NK-92 (cell line): ENCODE results near the gene ACYP2.
"Not testable (repeated sequence)": the region's sequence is repeated elsewhere in the genome, so short reads cannot be mapped to it uniquely, and the experiment has no call there.

Experiments used
- DNase-seq: peaks from one replicate; lab custom pipeline; 2025; ENCODE audit not compliant: unreplicated experiment; lab: John Stamatoyannopoulos, UW

The ACYP2 gene

DNA sequence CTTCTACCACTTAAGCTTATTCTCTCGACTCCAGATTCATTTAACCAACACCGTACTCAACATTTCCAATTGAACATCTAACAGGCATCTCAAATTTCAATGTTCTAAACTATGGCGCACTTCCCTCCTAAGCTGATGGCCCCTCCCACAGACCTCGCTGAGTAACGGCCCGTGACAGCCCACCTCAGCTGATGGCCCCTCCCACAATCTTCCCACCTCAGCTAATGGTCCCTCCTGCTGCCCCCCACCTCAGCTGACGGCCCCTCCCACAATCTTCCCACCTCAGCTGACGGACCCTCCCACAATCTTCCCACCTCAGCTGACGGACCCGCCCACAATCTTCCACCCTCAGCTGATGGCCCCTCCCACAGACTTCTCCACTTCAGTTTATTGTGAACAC lies 197.7 kb downstream of the ACYP2 start:
- DNase-seq, result no peak

DNA sequence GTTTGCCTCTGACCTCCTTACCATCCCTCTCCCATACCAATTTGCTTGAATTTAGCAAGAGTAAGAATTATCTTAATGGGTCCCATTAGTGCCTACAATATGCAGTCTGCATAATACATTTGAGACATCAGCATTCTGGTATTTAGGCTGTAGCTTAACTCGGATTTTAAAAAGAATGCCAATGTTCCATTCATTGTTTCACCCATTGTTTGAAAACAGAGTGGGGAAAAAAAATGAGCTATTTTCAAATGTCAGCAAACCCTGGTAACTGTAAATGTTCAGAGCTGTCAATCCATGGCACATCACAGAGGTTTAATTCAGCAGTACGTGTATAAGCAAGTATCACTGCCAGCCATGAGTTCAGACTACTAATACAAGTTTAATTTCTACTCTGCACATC lies 202.6 kb downstream of the ACYP2 start:
- no peak for DNase-seq

DNA sequence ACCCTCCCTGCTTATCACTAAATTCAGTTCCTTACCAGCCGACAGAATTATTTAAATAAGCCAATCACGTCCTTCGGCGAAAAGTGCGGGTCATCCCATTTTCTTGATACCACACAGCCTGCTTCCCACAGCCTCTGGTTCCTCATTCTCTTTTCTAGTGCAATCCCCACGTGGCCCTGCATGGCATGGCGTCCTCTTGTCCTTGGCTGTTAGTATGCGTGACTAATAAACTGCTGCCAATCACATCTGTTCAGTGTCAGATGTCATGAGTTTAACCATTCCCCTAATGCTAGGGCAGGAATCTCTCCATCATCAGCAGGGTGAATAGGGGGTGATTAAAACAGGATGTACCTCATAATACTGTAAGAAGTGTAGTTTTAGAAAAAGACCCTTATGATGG lies 203.4 kb downstream of the ACYP2 start:
- no peak for DNase-seq

DNA sequence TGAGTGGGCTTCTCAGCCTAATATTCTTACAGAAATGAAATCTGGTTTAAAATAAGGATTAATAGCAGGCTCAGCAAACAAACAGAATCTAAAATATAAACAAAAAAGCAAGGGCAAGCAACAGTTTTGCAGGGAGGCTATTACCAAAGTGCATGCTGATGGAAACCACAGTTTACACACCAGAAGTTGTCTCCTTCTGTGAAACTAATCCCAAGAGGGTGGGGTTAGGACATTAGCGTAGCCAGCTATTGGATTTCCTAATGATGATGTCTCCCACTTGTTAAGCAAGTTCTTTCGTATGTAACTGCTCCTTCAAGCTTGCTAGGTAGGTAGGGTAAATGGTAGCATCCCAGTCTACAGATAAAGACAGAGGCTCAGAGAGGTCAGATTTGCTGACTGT lies 205.6 kb downstream of the ACYP2 start:
- no peak for DNase-seq

DNA sequence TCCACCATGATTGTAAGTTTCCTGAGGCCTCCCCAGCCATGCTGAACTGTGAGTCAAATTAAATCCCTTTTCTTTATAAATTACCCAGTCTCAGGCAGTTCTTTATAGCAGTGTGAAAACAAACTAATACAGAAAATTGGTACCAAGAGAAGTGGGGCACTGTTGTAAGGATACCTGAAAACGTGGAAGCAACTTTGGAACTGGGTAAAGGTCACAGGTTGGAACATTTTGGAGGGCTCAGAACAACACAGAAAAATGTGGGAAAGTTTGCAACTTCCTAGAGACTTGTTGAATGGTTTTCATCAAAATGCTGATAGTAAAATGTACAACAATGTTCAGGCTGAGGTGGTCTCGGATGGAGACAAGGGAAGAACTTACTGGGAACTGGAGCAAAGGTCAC lies 209.1 kb downstream of the ACYP2 start:
- not testable (repeated sequence) for DNase-seq

DNA sequence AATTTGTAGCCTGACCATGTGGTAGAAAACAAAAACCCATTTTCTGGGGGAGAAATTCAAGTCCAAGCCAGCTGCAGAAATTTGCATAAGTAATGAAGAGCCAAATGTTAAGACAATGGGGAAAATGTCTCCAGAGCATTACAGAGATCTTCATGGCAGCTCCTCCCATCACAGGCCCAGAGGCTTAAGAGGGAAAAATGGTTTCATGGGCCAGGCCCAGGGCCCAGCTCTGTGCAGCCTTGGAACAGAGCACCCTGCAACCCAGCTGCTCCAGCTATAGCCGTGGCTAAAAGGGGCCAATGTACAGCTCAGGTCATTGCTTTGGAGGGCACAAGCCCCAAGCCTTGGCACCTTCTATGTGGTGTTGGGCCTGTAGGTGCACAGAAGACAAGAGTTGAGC lies 209.7 kb downstream of the ACYP2 start:
- DNase-seq, result no peak

DNA sequence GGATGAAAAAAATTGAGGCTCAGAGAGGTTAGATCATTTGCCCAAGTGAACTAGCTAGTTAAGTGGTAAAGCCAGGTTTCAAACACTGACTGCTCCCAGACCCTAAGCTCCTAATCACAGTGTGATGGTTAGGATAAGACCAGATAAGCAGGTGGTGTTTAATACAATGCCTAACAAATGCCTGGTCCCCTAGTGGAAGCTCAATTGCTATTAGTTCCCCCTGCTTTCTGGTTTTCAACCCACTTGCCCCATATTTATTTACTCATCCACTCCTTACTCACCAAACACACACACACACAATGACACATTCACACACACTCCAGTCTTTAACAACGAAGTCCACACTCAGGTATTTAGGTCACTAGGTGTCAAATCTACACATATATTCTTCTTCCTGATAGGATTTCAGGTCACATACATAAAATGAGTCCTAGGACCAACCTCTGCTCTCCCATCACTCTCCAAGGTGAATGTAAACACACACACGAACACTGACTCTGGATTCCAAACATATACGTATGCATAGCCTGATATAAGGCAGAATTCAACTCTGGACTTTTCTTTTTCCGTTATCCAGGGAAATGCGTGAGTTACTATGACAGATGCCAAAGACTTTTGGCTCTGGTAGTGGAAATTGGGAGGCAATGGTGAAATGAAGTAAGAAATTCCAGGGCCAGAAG lies 214.2 kb downstream of the ACYP2 start:
- no peak for DNase-seq

DNA sequence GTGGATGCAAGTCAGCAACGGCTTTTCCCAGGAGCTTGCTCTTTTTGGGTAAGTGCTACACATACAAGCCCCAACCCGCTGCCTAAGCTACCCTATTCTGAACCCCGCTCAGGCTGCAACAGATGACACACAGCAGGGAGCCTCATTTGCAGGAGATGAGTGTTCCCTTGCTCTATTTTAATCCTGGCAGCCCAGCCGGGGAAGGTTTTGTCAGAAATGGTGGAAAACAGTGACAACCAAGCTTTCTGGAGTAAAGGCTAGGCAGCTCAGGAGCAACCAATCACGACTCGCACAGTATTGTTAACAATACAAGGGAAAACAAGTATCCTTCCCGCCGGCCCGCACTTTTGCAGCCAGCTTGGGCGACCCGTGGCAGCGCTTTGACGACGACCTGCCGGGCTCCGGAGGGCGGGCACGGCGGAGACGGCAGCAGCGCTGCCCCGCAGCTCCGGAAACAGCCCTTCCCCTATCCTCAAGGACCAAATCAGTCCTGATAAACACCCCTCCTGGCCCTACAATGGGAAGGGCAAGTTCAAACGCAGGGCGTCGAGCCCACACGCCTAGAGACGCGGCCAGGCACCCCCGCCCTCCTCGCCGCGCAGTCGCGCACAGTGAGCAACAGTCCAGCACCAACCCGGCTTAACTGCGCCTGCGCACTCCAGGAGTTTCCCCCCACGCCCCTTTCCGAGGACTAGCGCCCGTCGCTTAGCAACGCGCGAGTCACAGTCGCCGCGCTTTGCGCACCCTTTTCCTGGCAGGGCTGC lies 214.9 kb downstream of the ACYP2 start:
- DNase-seq, result peak; percentile 9

DNA sequence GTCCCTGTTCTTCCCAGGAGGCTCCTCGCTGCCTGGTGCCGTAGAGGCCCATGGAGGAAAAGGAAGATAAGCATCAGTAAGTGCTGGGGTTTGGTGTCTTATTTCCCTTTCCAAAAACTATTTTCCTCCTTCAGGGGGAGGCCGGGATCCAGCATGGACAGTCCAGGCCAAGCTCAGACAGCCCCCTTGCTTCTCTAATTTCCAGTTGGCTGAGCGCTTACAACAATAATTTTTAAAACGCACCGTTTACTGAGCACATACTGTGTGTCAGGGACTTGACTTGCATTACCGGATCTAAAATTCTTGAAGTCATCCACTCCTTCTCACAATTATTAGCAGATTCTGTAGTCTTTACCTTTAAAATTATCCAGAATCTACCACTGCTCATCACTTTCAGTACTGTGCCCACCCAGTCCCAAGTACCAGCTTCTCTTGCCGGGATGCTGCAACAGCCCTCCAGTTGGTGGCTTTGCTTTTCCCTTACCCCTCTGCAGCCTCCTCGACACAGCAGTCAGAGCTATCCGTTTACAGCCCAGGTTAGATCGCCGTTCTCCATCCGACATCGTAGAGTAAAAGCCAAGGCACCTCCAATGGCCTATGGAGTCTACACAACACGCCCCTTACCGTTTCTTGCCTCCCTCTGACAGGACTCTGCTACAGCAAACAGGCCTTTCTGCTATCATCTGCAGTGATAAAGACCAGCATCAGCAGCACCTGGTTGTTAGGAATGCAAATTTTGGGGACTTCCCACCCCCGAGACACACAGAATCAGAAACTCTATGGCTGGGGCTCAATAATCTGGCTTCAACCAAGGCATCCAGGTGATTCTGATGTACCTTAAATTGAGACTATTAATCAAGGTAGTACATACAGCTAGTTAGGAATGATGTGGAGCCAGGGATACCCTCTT lies 215.8 kb downstream of the ACYP2 start:
- no peak for DNase-seq

DNA sequence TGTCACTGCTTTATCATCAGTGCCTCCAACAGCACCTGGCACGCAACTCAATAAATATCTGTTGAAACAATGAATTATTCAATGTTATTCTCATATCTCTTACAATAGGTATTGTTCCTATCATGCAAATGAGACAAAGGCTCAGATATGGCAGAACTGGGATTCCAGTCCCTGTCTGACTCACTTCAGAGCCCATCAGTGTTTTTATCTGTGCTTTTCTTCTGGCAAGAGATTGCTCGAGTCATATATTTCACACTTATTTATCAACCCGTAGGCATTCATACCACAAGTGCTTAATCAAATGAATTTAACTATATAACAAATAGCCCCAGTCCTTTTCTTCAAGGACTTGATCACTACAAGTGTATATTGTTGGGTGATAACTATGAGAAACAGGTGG lies 217.0 kb downstream of the ACYP2 start:
- DNase-seq, result no peak

DNA sequence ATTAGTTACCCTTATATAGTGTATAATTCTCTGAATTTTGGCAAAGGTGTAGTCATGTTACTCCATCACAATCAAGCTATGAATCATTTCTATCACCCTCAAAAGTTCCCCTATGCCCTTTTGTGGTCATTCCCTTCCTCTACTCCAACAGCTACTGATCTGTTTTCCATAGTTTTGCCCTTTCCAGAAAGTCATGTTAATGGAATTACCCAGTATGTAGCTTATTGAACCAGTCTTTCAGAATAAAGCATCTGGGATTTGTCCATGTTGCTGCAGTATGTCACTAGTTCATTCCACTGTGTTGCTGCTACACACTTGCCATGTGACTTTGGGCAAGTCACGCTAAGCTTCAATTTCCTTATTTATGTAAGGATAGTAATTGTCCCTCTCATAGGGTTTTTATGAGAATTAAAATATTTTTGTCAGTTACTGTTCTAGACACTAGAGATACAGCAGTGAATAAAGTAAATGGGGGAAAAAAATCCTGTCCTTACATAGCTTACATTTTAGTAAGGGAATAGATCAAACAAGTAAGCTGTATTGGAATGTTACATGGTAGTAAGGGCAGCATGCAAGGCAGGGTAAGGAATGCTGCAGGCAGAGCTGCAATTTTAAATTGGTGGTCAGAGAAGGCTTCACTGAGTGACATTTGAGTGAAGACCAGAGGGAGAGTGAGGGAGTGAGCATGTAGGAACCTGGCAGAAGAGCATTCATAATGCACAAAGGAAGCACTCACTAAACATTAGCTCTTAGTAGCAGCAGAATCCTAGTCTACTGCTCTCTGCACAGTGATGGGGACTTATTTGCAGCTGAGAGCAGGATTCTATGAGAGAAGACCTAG lies 220.9 kb downstream of the ACYP2 start:
- no peak for DNase-seq

DNA sequence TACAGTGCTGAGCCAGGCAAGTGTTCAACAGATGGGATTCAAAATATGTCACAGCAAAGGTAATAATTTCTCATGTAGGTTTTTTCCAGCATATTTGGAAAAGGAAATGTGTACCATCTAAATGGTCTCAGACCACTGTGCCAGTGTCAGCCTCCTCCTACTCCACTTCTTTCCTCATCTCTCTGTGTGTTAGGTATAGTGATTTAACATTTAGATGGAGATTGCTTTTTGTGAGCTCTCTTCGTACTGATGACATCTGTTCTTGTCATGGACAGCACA lies 221.5 kb downstream of the ACYP2 start:
- DNase-seq, result no peak

DNA sequence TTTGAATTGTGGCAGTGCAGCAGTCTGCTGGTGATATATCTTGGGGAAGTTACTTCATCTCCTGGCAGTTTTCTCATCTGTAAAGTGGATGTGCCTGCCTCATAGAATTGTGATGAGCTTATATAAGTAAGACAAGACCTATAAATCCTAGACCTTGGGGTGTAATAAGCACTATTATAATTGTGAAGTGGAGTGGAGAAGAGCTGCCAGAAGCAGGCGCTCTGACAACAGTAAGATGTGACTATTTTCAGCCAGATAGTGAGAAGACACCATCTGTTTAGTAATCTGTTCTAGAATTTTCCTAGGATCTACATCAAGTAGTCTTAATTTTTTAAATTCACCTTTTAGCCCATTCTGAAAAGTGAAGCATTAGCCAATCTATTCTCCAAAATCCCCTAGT lies 226.2 kb downstream of the ACYP2 start:
- DNase-seq, result no peak

DNA sequence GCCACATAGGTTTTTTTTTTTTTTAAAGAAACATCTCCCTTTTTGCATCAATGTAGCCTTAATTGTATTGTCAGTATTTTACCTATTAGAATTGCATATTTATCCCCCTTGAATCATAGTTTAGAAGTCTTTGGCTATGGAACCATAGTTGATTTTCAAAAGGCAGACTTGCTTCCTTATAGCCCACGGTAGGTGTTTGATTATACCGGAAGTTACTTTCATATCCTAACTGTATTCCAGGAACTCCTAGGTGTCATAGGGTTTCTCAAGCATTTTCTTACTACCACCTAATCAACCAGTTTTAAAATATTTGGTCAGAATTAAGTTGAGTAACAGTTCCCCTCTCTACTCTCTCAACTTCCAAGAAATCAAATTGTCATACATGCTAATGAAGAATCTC lies 227.2 kb downstream of the ACYP2 start:
- DNase-seq, result no peak

DNA sequence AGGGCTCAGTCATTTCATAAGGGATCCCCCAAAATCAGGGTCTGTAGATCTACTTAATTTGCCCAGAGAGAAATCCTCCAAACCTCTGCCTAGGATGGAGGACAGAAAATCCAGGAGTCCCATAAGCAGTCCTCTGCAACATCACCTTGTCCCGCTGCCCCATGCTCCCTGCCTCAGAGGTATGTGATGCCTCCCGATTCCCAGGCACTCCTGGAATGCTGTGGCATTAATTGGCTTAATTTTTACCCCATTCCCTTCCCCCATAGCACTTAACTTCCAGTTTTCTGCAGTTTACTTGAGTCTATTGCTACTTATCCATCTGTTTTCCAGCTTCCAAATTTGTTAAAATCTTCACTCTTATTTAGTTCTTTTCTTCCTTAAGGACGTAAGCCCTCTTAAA lies 232.2 kb downstream of the ACYP2 start:
- no peak for DNase-seq

DNA sequence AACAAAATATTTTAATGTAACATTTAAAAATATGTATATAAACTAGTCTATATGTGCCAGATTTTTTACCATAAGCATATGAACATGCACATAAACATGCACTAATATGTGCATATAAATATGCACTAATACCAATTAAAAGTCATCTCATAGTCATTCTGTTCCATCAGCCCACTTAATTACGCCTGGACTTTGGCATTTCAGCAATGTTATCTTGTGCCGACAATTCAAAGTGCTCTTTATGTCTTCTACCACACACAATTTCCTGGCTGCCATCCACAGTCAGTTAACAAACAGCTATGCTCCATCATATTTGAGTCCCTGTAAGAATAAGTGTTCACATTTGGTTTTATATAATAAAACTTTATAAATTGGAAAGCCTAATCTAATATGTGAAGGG lies 233.2 kb downstream of the ACYP2 start:
- no peak for DNase-seq

DNA sequence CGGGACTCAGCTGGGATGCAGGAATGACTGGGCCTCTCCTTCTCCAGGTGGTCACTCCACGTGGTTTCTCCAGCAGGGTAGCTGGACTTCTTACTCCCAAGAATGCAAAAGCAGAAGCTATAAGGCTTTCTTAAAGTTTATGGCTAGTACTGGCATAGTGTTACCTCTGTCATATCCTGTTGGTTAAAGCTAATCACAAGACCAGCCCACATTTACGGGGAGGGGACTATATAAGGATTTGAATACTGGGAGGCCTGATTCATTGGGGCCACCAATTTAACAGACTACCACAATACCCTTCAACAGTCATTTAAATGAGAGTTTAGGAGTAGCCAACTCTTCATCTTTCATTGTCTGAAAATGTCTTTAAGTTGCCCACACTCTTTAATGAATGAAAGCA lies 235.0 kb downstream of the ACYP2 start:
- no peak for DNase-seq

DNA sequence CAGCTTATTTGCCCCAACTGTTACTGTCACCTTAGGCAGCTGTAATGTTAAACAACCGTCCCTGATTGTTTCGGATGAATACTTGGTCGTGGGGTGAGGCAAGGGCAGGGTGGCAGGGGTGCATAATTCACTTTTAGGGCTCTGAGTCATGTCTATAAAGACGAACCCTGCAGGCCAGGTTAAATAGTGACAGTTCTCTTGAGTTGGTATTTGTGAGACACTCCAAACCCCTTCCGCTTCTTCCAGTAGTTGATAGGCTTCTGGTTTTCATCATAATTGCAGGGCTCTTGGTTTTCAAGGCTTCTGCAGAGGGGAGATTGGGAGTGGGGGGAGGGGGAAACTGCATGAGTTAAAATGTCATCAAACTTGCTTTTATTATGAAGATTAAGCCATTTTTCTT lies 237.8 kb downstream of the ACYP2 start:
- DNase-seq, result no peak
